HepG2 (cell line): ENCODE results near the gene FGF18. TPM values are rescaled to one million over a fixed set of nuclear protein-coding genes. Genes with fewer than 3 reads are reported as not detected.

ENCODE experiments used
- ATAC-seq: fragments of 200-7000 bp; cut with Tn5 transposase; 3 replicates; pipeline ENCODE4 v1.9.1; 2020; ENCODE audit warnings: mild to moderate bottlenecking, moderate library complexity
- BruUV-seq: library from RNA; stranded (reverse); fragments of 400-500 nt; replicated peaks from 2 replicates; lab custom pipeline; 2021; lab: Mats Ljungman, UMichigan
- CTCF ChIA-PET: fragments of 300-600 bp; formaldehyde crosslinking; extraction: SDS; loops from one replicate; lab custom pipeline; 2021; ENCODE audit warnings: low total read pairs, inconsistent platforms, low intra/inter-chr PET ratio; lab: Yijun Ruan, JAX
- POLR2A ChIA-PET: fragments of 350-600 bp; sonication (Branson Sonifier 250); formaldehyde crosslinking; loops from one replicate; lab custom pipeline; 2020; ENCODE audit warnings: antibody characterized with exemption, inconsistent platforms; lab: Yijun Ruan, JAX
- DNase-seq: peaks from one replicate; pipeline ENCODE4 v3.0.0-alpha.2; 2015; ENCODE audit warnings: low spot score
- FAIRE-seq: peaks from 3 replicates; lab custom pipeline; 2011; peaks lifted over from hg19 to GRCh38; lab: Jason Lieb, UNC
- H2AFZ ChIP-seq: one replicate; pipeline ENCODE4 v1.6.1; 2011; ENCODE audit warnings: low read length, inconsistent platforms
- H3K27ac ChIP-seq: fragments of 300-600 bp; 3 replicates; pipeline ENCODE4 v1.8.0; 2011; ENCODE audit warnings: mixed run types, mild to moderate bottlenecking, mixed read lengths, low read length, inconsistent platforms; ENCODE audit not compliant: insufficient read depth; ENCODE audit errors: extremely low read length
- H3K27me3 ChIP-seq, 2 experiments: fragments of 200-600 bp in 1 of 2; 2 replicates in 1 of 2; 3 replicates in 1 of 2; pipeline versions ENCODE4 v1.6.0 to v1.8.0; 2011; ENCODE audit warnings: low read length in 2 of 2, mild to moderate bottlenecking in 2 of 2, moderate library complexity in 2 of 2, inconsistent platforms in 1 of 2; ENCODE audit not compliant: insufficient read depth in 2 of 2, control insufficient read depth in 1 of 2
- H3K36me3 ChIP-seq, 2 experiments: fragments of 200-600 bp in 1 of 2; replicated peaks in 1 of 2; 2 replicates in 1 of 2; 3 replicates in 1 of 2; pipeline versions ENCODE4 v1.5.1 to v1.8.0; 2011; ENCODE audit warnings: low read length in 2 of 2, inconsistent platforms in 1 of 2; ENCODE audit not compliant: insufficient read depth in 2 of 2, control insufficient read depth in 1 of 2
- H3K4me1 ChIP-seq: 2 replicates; pipeline ENCODE4 v1.5.1; 2012; ENCODE audit warnings: low read length, inconsistent platforms; ENCODE audit not compliant: insufficient read depth
- H3K4me2 ChIP-seq: 2 replicates; pipeline ENCODE4 v1.6.0; 2011; ENCODE audit warnings: low read depth, low read length, inconsistent platforms
- H3K4me3 ChIP-seq, 3 experiments: fragments of 200-600 bp in 1 of 3; sonication (generic), shearing (Covaris generic) in 1 of 3; replicated peaks in 1 of 3; 2 replicates each; pipeline ENCODE4 v1.5.1; 2011 to 2016; ENCODE audit warnings: low read length in 3 of 3, inconsistent platforms in 2 of 3, low read depth in 2 of 3, mild to moderate bottlenecking in 2 of 3, control low read depth in 1 of 3, mixed read lengths in 1 of 3; ENCODE audit not compliant: insufficient read depth in 1 of 3
- H3K79me2 ChIP-seq: one replicate; pipeline ENCODE4 v1.6.1; 2011; ENCODE audit warnings: low read length, inconsistent platforms; ENCODE audit not compliant: insufficient read depth
- H3K9ac ChIP-seq: 2 replicates; pipeline ENCODE4 v1.6.0; 2011; ENCODE audit warnings: mild to moderate bottlenecking, low read depth, low read length, inconsistent platforms; ENCODE audit not compliant: insufficient read depth
- H3K9me3 ChIP-seq: 2 replicates; pipeline ENCODE4 v1.5.1; 2012; ENCODE audit warnings: mild to moderate bottlenecking, low read length
- H4K20me1 ChIP-seq: 2 replicates; pipeline ENCODE4 v1.6.0; 2011; ENCODE audit warnings: inconsistent platforms, mild to moderate bottlenecking, low read length, moderate library complexity; ENCODE audit not compliant: insufficient read depth
- JARID2 ChIP-seq: sonication (generic); formaldehyde crosslinking; IDR thresholded peaks from 2 replicates; pipeline ENCODE4 v1.8.1; 2023; ENCODE audit warnings: missing genetic modification reagents, inconsistent platforms; ENCODE audit not compliant: insufficient replicate concordance
- KDM5A ChIP-seq: fragments of 200-600 bp; sonication (generic); IDR thresholded peaks from 2 replicates; pipeline ENCODE4 v1.7.0; 2018; ENCODE audit warnings: antibody characterized with exemption, mild to moderate bottlenecking, low read length, borderline replicate concordance
- PPARG ChIP-seq: conservative IDR thresholded peaks from 2 replicates; pipeline ENCODE4 v1.6.1; 2016; ENCODE audit warnings: missing biosample characterization, missing genetic modification reagents
- ZNF180 ChIP-seq: sonication (generic); formaldehyde crosslinking; IDR thresholded peaks from 2 replicates; pipeline ENCODE4 v1.4.0; 2020; ENCODE audit warnings: low read depth, missing genetic modification reagents, borderline replicate concordance
- ZNF747 ChIP-seq: sonication (generic); formaldehyde crosslinking; IDR thresholded peaks from 2 replicates; pipeline ENCODE4 v1.8.1; 2023; ENCODE audit warnings: missing genetic modification reagents, mild to moderate bottlenecking, borderline replicate concordance
- WGBS: methylation state at CpG from one replicate; pipeline ENCODE4 v1.1.6; 2017; ENCODE audit warnings: low lambda C conversion rate; 5-methylcytosine and 5-hydroxymethylcytosine counted together
- in situ Hi-C: cut with HindIII; loops from 2 replicates; pipeline ENCODE4 v1.10.0; 2017; ENCODE audit warnings: low pct_unique_long_range_greater_than_20kb; ENCODE audit not compliant: extremely low pct_ligation_motif_present
- intact Hi-C: fragments of 100-400 bp; cut with micrococcal nuclease; formaldehyde crosslinking; loops from one replicate; pipeline ENCODE4 v1.10.0; 2022; ENCODE audit not compliant: unreplicated experiment
- polyA plus RNA-seq, 8 experiments: library from polyadenylated mRNA; depleted of rRNA in 3 of 8; stranded (reverse) in 7 of 8; unstranded in 1 of 8; fragments of >200 nt; fragmentation: Illumina TruSeq in 4 of 8; extraction: Trizol in 4 of 8; gene quantifications; 2 replicates each; pipeline versions ENCODE4 v1.2.1 to v1.2.3, GENCODE V29; 2011 to 2016; ENCODE audit warnings: low read depth in 4 of 8, missing spikeins in 1 of 8, mixed read lengths in 1 of 8; ENCODE audit not compliant: insufficient read depth in 1 of 8
- total RNA-seq, 5 experiments: library from RNA; depleted of rRNA; stranded (reverse); fragments of >200 nt; fragmentation: Illumina TruSeq; extraction: Trizol; gene quantifications; 2 replicates each; pipeline ENCODE4 v1.2.3, GENCODE V29; 2016; ENCODE audit warnings: low read depth in 1 of 5
- TF ChIP-seq, protein P1 (sequence below): IDR thresholded peaks from 2 replicates; pipeline ENCODE4 v1.4.0; 2020; ENCODE audit warnings: mild to moderate bottlenecking, missing genetic modification reagents
- TF ChIP-seq, protein P2 (sequence below): sonication (generic); formaldehyde crosslinking; IDR thresholded peaks from 2 replicates; pipeline ENCODE4 v1.5.1; 2020; ENCODE audit warnings: missing genetic modification reagents, mild to moderate bottlenecking, borderline replicate concordance

FGF18 gene
- total and polyA plus RNA-seq, 2 of the 13 experiments (the other 11 are each of a cell fraction or from before 2014, with no cell fraction given): not detected

DNA sequence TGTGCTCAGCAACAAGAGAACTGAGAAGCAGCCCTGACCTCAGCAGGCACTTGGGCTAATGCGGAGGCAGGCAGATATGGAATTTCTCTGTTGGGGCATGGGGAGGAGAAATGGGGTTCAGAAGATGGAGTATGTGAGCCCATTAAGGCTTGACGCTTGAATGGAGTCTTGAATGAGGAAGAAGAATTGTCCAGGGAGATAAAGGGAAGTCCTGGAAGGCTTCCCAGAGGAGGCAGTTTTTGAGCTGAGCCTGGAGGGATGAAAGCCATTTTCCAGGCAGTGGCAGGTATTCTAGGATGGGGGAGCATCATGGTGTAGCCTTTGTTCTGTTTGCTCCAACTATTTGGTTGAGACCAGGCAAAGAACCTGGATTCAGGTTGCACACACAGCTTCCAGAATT, 34.5 kb downstream of the FGF18 start:
- in situ Hi-C loops: no loop called here
- no TSS peak for BruUV-seq
- H4K20me1 ChIP-seq: no peaks in the 10 kb centered on the region
- H3K79me2 ChIP-seq: no peaks in the 10 kb centered on the region
- H2AFZ ChIP-seq: no peak overlapping the region
- H3K27me3 ChIP-seq: peaks cover 3 to 6% of the 10 kb centered on the region in 2 experiments; a peak in 3 of 5 replicates
- TF ChIP-seq ZNF180 (CRISPR knock-in tag): no peak
- TF ChIP-seq ZNF747 (CRISPR knock-in tag): no peak
- TF ChIP-seq JARID2 (CRISPR knock-in tag): no peak
- TF ChIP-seq, protein P1, sequence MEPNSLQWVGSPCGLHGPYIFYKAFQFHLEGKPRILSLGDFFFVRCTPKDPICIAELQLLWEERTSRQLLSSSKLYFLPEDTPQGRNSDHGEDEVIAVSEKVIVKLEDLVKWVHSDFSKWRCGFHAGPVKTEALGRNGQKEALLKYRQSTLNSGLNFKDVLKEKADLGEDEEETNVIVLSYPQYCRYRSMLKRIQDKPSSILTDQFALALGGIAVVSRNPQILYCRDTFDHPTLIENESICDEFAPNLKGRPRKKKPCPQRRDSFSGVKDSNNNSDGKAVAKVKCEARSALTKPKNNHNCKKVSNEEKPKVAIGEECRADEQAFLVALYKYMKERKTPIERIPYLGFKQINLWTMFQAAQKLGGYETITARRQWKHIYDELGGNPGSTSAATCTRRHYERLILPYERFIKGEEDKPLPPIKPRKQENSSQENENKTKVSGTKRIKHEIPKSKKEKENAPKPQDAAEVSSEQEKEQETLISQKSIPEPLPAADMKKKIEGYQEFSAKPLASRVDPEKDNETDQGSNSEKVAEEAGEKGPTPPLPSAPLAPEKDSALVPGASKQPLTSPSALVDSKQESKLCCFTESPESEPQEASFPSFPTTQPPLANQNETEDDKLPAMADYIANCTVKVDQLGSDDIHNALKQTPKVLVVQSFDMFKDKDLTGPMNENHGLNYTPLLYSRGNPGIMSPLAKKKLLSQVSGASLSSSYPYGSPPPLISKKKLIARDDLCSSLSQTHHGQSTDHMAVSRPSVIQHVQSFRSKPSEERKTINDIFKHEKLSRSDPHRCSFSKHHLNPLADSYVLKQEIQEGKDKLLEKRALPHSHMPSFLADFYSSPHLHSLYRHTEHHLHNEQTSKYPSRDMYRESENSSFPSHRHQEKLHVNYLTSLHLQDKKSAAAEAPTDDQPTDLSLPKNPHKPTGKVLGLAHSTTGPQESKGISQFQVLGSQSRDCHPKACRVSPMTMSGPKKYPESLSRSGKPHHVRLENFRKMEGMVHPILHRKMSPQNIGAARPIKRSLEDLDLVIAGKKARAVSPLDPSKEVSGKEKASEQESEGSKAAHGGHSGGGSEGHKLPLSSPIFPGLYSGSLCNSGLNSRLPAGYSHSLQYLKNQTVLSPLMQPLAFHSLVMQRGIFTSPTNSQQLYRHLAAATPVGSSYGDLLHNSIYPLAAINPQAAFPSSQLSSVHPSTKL: no peak
- no peak for TF ChIP-seq KDM5A
- TF ChIP-seq PPARG (CRISPR knock-in tag): no peak
- TF ChIP-seq, protein P2, sequence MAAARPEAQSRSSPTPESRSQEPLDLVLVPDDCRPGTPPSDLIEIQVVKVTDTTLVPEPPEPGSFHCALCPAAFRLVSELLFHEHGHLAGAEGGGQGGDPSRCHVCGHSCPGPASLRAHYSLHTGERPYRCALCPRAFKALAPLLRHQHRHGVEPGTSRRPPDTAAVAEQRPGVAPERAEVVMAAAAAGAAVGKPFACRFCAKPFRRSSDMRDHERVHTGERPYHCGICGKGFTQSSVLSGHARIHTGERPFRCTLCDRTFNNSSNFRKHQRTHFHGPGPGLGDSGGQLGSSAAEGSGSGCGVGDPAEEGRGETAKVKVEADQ (CRISPR knock-in tag): no peak
- intact Hi-C loops: no loop called here
- no peaks in the 10 kb centered on the region for H3K9me3 ChIP-seq
- H3K4me3 ChIP-seq: no peak overlapping the region
- H3K4me2 ChIP-seq: no peak overlapping the region
- 50% methylated on average over 2 of the region's 2 CpGs for WGBS
- H3K4me1 ChIP-seq: no peaks in the 10 kb centered on the region
- no peaks in the 10 kb centered on the region for H3K36me3 ChIP-seq
- ATAC-seq (no peak), DNase-seq (no peak), FAIRE-seq (no peak)
- ChIA-PET POLR2A (no interaction called here), CTCF (no interaction called here)
- H3K27ac ChIP-seq: no peak overlapping the region
- no peak overlapping the region for H3K9ac ChIP-seq
